Testis (tissue), 3 donors: ENCODE measurements around the gene ACER1. TPM values are rescaled to one million over a fixed set of nuclear protein-coding genes. Genes with fewer than 3 reads are reported as not detected.

Source experiments
- DNase-seq: peaks from one replicate; pipeline ENCODE4 v3.0.0-alpha.2; 2019
- H3K27ac ChIP-seq, 2 donors: fragments of 200-600 bp; sonication (generic); one replicate each; pipeline ENCODE4 v1.5.1; 2019
- H3K27me3 ChIP-seq: fragments of 200-600 bp; sonication (generic); one replicate; pipeline ENCODE4 v1.5.1; 2019
- H3K36me3 ChIP-seq: fragments of 200-600 bp; sonication (generic); one replicate; pipeline ENCODE4 v1.5.1; 2017; ENCODE audit warnings: low read depth; ENCODE audit errors: missing control alignments
- H3K4me1 ChIP-seq: fragments of 200-600 bp; sonication (generic); one replicate; pipeline ENCODE4 v1.5.1; 2019
- H3K4me3 ChIP-seq, 2 donors: fragments of 200-600 bp; sonication (generic); one replicate each; pipeline ENCODE4 v1.5.1; 2017 to 2019
- H3K9me3 ChIP-seq: fragments of 200-600 bp; sonication (generic); one replicate; pipeline ENCODE4 v1.5.1; 2017
- CTCF ChIP-seq, 3 experiments: fragments of 450-650 bp in 2 of 3; fragments of 200-600 bp in 1 of 3; sonication (generic) in 1 of 3; IDR thresholded peaks; one replicate each; pipeline ENCODE4 v1.5.1; 2016 to 2019; ENCODE audit warnings: antibody characterized with exemption in 3 of 3, mild to moderate bottlenecking in 2 of 3, moderate library complexity in 1 of 3
- POLR2A ChIP-seq: fragments of 450-650 bp; IDR thresholded peaks from one replicate; pipeline ENCODE4 v1.6.1; 2017; ENCODE audit warnings: antibody characterized with exemption, mild to moderate bottlenecking, moderate library complexity
- WGBS, 2 donors: methylation state at CpG; one replicate each; pipeline ENCODE4 v1.1.5; 2018; 5-methylcytosine and 5-hydroxymethylcytosine counted together
- intact Hi-C: fragments of 100-400 bp; cut with DNase I; formaldehyde crosslinking; loops from one replicate; pipeline ENCODE4 v1.15.1; 2023; ENCODE audit warnings: low total_unique reads
- polyA plus RNA-seq: library from polyadenylated mRNA; stranded (reverse); fragments of 350-450 nt; fragmentation: Illumina TruSeq; extraction: RNeasy Lipid Tissue Mini Kit (QIAGEN cat#74804); gene quantifications from one replicate; pipeline ENCODE4 v1.2.3, GENCODE V29; 2014; ENCODE audit warnings: low read depth, low replicate concordance; ENCODE audit not compliant: insufficient read depth
- total RNA-seq, 2 donors: library from RNA; depleted of rRNA; stranded (reverse); fragments of >200 nt; gene quantifications; one replicate each; pipeline ENCODE4 v1.2.3, GENCODE V29; 2016

The ACER1 gene
- total and polyA plus RNA-seq, 3 donors from 2014 or later: 0.39 to 1.0 (median 0.99) TPM

GRCh38 chr19:6278051-6278450 is 55.4 kb downstream of the ACER1 start:
- WGBS, 2 donors: 78 to 88% methylated on average over 9 of the region's 9 CpGs
- Histone ChIP-seq H3K9me3 (no peaks in the 10 kb centered on the region), H3K4me3 (no peak overlapping the region), H3K27me3 (no peaks in the 10 kb centered on the region), H3K27ac (no peak overlapping the region), H3K4me1 (peaks cover 29% of the 10 kb centered on the region), H3K36me3 (no peaks in the 10 kb centered on the region)
- no peak for TF ChIP-seq CTCF (IDR thresholded peaks at IDR 0.05)
- no peak for TF ChIP-seq POLR2A
- intact Hi-C loops: loop anchor here (5.0 kb wide), 1 partner anchor 56 kb away; no protein-coding TSS in a partner anchor
- DNase-seq: no peak

- WGBS, 2 donors: 73 to 81% methylated on average over 8 to 12 of the region's 12 CpGs
- intact Hi-C loops: loop anchor here (5.0 kb wide), 1 partner anchor 54 kb away; no protein-coding TSS in a partner anchor
- Histone ChIP-seq H3K36me3 (no peaks in the 10 kb centered on the region), H3K4me1 (peaks cover 43% of the 10 kb centered on the region), H3K9me3 (no peaks in the 10 kb centered on the region), H3K4me3 (no peak overlapping the region), H3K27ac (no peak overlapping the region), H3K27me3 (no peaks in the 10 kb centered on the region)
- TF ChIP-seq CTCF (IDR thresholded peaks at IDR 0.05): no peak
- TF ChIP-seq POLR2A: no peak
- DNase-seq: no peak
These were observed 57.0 kb downstream of the ACER1 start for GRCh38 chr19:6276447-6276846.

GRCh38 chr19:6275170-6275744 is 58.2 kb downstream of the ACER1 start:
- WGBS, 2 donors: 88 to 91% methylated on average over 9 to 18 of the region's 18 CpGs
- Histone ChIP-seq H3K9me3 (no peaks in the 10 kb centered on the region), H3K4me3 (no peak overlapping the region), H3K27me3 (no peaks in the 10 kb centered on the region), H3K36me3 (no peaks in the 10 kb centered on the region), H3K27ac (no peak overlapping the region), H3K4me1 (peaks cover 50% of the 10 kb centered on the region)
- TF ChIP-seq POLR2A (no peak), CTCF (IDR thresholded peaks at IDR 0.05) (no peak)
- DNase-seq: no peak
- intact Hi-C loops: loop anchor here (5.0 kb wide), 1 partner anchor 53 kb away; no protein-coding TSS in a partner anchor

- Histone ChIP-seq H3K9me3 (no peaks in the 10 kb centered on the region), H3K4me1 (peaks cover 50% of the 10 kb centered on the region), H3K27me3 (no peaks in the 10 kb centered on the region), H3K27ac (peak overlapping the region in 1 of 2 donors; percentile 80), H3K36me3 (no peaks in the 10 kb centered on the region), H3K4me3 (no peak overlapping the region)
- intact Hi-C loops: loop anchor here (5.0 kb wide), 1 partner anchor 52 kb away; no protein-coding TSS in a partner anchor
- 95 to 97% methylated on average over 5 to 15 of the region's 15 CpGs for WGBS, 2 donors
- no peak for DNase-seq
- TF ChIP-seq CTCF (IDR thresholded peaks at IDR 0.05): no peak
- no peak for TF ChIP-seq POLR2A
These were observed 58.7 kb downstream of the ACER1 start for GRCh38 chr19:6274756-6275155.
